Heart left ventricle (tissue), 16 donors: ENCODE data around the gene EFCAB5. TPM values are rescaled to one million over a fixed set of nuclear protein-coding genes. Genes with fewer than 3 reads are reported as not detected.

Experiments used
- ATAC-seq, 4 donors: fragments of 200-7000 bp; cut with Tn5 transposase; one replicate each; pipeline ENCODE4 v1.9.1; 2020 to 2022; ENCODE audit warnings: moderate library complexity in 4 of 4, mild to moderate bottlenecking in 3 of 4, moderate number of reproducible peaks in 1 of 4
- DNase-seq, 5 donors: peaks; one replicate each; pipeline ENCODE4 v3.0.0-alpha.2; 2020
- H3K27ac ChIP-seq, 12 donors: fragments of 200-600 bp; sonication (generic) in 4 of 12; one replicate each; pipeline versions ENCODE4 v1.5.0 to v1.8.0; 2016 to 2022; ENCODE audit warnings: mild to moderate bottlenecking in 2 of 12
- H3K27me3 ChIP-seq, 9 donors: fragments of 200-600 bp; sonication (generic) in 2 of 9; one replicate each; pipeline versions ENCODE4 v1.5.1 to v1.8.0; 2016 to 2022; ENCODE audit warnings: mild to moderate bottlenecking in 3 of 9
- H3K36me3 ChIP-seq, 9 donors: fragments of 200-600 bp; sonication (generic) in 2 of 9; one replicate each; pipeline versions ENCODE4 v1.5.0 to v1.8.0; 2018 to 2022; ENCODE audit warnings: mild to moderate bottlenecking in 2 of 9
- H3K4me1 ChIP-seq, 12 donors: fragments of 200-600 bp; sonication (generic) in 4 of 12; one replicate each; pipeline versions ENCODE4 v1.5.0 to v1.8.0; 2016 to 2022; ENCODE audit warnings: mild to moderate bottlenecking in 3 of 12
- H3K4me3 ChIP-seq, 12 donors: fragments of 200-600 bp; sonication (generic) in 4 of 12; one replicate each; pipeline versions ENCODE4 v1.5.0 to v1.8.0; 2017 to 2022; ENCODE audit warnings: mild to moderate bottlenecking in 9 of 12, moderate library complexity in 4 of 12
- H3K9me3 ChIP-seq, 12 donors: fragments of 200-600 bp; sonication (generic) in 4 of 12; one replicate each; pipeline versions ENCODE4 v1.5.0 to v1.8.0; 2016 to 2022; ENCODE audit warnings: mild to moderate bottlenecking in 1 of 12
- CTCF ChIP-seq, 12 donors: fragments of 200-600 bp; sonication (generic) in 4 of 12; IDR thresholded peaks; one replicate each; pipeline versions ENCODE4 v1.5.0 to v1.8.0; 2018 to 2022; ENCODE audit warnings: antibody characterized with exemption in 12 of 12, mild to moderate bottlenecking in 5 of 12
- POLR2A ChIP-seq, 2 donors: fragments of 450-650 bp; IDR thresholded peaks; one replicate each; pipeline ENCODE4 v1.6.1; 2017; ENCODE audit warnings: antibody characterized with exemption in 2 of 2, mild to moderate bottlenecking in 2 of 2, moderate library complexity in 2 of 2
- WGBS, 4 donors: extraction: QIAGEN DNeasy Blood & Tissue Kit in 2 of 4; methylation state at CpG; one replicate each; pipeline versions ENCODE4 v1.1.5 to v1.1.7; 2013 to 2018; 5-methylcytosine and 5-hydroxymethylcytosine counted together
- intact Hi-C, 10 donors: fragments of 100-400 bp; cut with DNase I; formaldehyde crosslinking; loops; one replicate each; pipeline versions ENCODE4 v1.11.1 to v1.14.2; 2022
- polyA plus RNA-seq, 2 donors: library from polyadenylated mRNA; stranded (reverse); fragments of 200-250 nt; gene quantifications; one replicate each; pipeline ENCODE4 v1.2.3, GENCODE V29; 2013
- total RNA-seq, 9 donors: library from RNA; depleted of rRNA in 2 of 9; stranded (reverse); fragments of >200 nt in 2 of 9; fragmentation: NEBNext Ultra II Directional in 3 of 9; extraction: Animal tissue kit (Norgen Biotek cat#: 25700) in 3 of 9; gene quantifications; one replicate each; pipeline versions ENCODE4 v1.1.0 to v1.2.4, GENCODE V29; 2016 to 2023
- donor health status: ischemic (EF 13 %, LVEDD 7.1; RV severe dilation, severe dysfunction).
- donor health status: healthy with polysubstance abuse.
- donor health status: DM: no; HTN: yes; CAD: no.
- donor health status: DM: no; HTN: no; CAD: no.
- donor health status: ischemic (EF 25% LVEDD 6.9; RV normal size, moderate dysfunction).
- donor health status: ischemic (EF 25% LVEDD 5.7; RV mildly dilated, moderate dysfunction).
- donor health status: healthy.
- donor health status: DM: yes; HTN: yes; CAD: no.
- donor health status: ischemic (EF 35%, LVEDD 5.7; RV mildly dilated, moderate dysfunction).
- donor health status: nonischemic (EF 11% LVEDD 7.7; RV severe dilation, severe dysfunction).
- donor health status: DM: yes; HTN: yes; CAD: no.
- donor health status: PGD.
- donor health status: ischemic (EF 29% LVEDD 5.4; RV normal size, mild dysfunction).
- donor health status: nonischemic (EF 23%, LVEDD 6.1; RV moderate dilation, normal function).

Gene EFCAB5
- total and polyA plus RNA-seq, 11 donors, result 0.01 to 1.2 (median 0.61) TPM; not detected in 6

- no peaks in the 10 kb centered on the region for H3K27me3 ChIP-seq
- TF ChIP-seq CTCF (IDR thresholded peaks at IDR 0.05) (no peak), POLR2A (IDR thresholded peaks at IDR 0.05) (no peak)
- no peaks in the 10 kb centered on the region for H3K9me3 ChIP-seq
- no peak for DNase-seq
- H3K27ac ChIP-seq, result no peak overlapping the region
- intact Hi-C loops, result no loop called here
- H3K4me1 ChIP-seq, result peaks cover 0 to 12% (median 2%) of the 10 kb centered on the region in 12 donors
- H3K36me3 ChIP-seq, result no peaks in the 10 kb centered on the region
- no peak for ATAC-seq
- H3K4me3 ChIP-seq, result no peak overlapping the region
Observed at GRCh38 chr17:29911641-29912177, 29.7 kb upstream of the EFCAB5 start.

- DNase-seq, result no peak
- Histone ChIP-seq H3K27ac (no peak overlapping the region), H3K4me1 (peaks cover 0 to 25% (median 9%) of the 10 kb centered on the region in 12 donors), H3K4me3 (no peak overlapping the region), H3K9me3 (no peaks in the 10 kb centered on the region), H3K36me3 (no peaks in the 10 kb centered on the region), H3K27me3 (no peaks in the 10 kb centered on the region)
- WGBS, 4 donors, result 63 to 71% (median 67%) methylated on average over 2 of the region's 2 CpGs
- ATAC-seq, result no peak
- no peak for TF ChIP-seq CTCF (IDR thresholded peaks at IDR 0.05)
- TF ChIP-seq POLR2A (IDR thresholded peaks at IDR 0.05), result no peak
- intact Hi-C loops, result no loop called here
Observed at GRCh38 chr17:29914819-29915537, 26.5 kb upstream of the EFCAB5 start.

GRCh38 chr17:29918016-29918415 lies 23.4 kb upstream of the EFCAB5 start:
- H3K36me3 ChIP-seq, result no peaks in the 10 kb centered on the region
- no peaks in the 10 kb centered on the region for H3K9me3 ChIP-seq
- WGBS, 4 donors, result 92 to 100% (median 99%) methylated on average over 1 of the region's 1 CpG
- H3K27ac ChIP-seq, result no peak overlapping the region
- intact Hi-C loops, result no loop called here
- no peak for ATAC-seq
- no peaks in the 10 kb centered on the region for H3K27me3 ChIP-seq
- no peak overlapping the region for H3K4me3 ChIP-seq
- no peak for DNase-seq
- TF ChIP-seq POLR2A (IDR thresholded peaks at IDR 0.05), result no peak
- no peak for TF ChIP-seq CTCF (IDR thresholded peaks at IDR 0.05)
- H3K4me1 ChIP-seq, result peaks cover 0 to 18% (median 9%) of the 10 kb centered on the region in 12 donors

GRCh38 chr17:29918922-29919856 lies 22.2 kb upstream of the EFCAB5 start:
- H3K27me3 ChIP-seq, result no peaks in the 10 kb centered on the region
- WGBS, 4 donors, result 39 to 58% (median 46%) methylated on average over 3 of the region's 3 CpGs
- DNase-seq, result no peak
- intact Hi-C loops, result no loop called here
- no peak overlapping the region for H3K4me3 ChIP-seq
- H3K27ac ChIP-seq, result peak overlapping the region in 3 of 12 donors; percentile 2 to 17 (median 12)
- H3K9me3 ChIP-seq, result no peaks in the 10 kb centered on the region
- ATAC-seq, result no peak
- H3K36me3 ChIP-seq, result no peaks in the 10 kb centered on the region
- TF ChIP-seq CTCF (IDR thresholded peaks at IDR 0.05), result no peak
- no peak for TF ChIP-seq POLR2A (IDR thresholded peaks at IDR 0.05)
- H3K4me1 ChIP-seq, result peaks cover 0 to 19% (median 9%) of the 10 kb centered on the region in 12 donors
